Astrocyte (in vitro differentiated cells and primary cell): ENCODE measurements around the gene DMGDH. TPM values are rescaled to one million over a fixed set of nuclear protein-coding genes. Genes with fewer than 3 reads are reported as not detected.

Experiments used
- DNase-seq: peaks from one replicate; pipeline ENCODE4 v3.0.0-alpha.2; 2010; ENCODE audit warnings: low read depth
- FAIRE-seq: peaks from 2 replicates; lab custom pipeline; 2011; peaks lifted over from hg19 to GRCh38; lab: Jason Lieb, UNC
- H2AFZ ChIP-seq: 2 replicates; pipeline ENCODE4 v1.6.0; 2012; ENCODE audit warnings: low read depth, low read length, inconsistent platforms
- H3K27ac ChIP-seq: 2 replicates; pipeline ENCODE4 v1.5.1; 2011; ENCODE audit warnings: low read depth, low read length, inconsistent platforms
- H3K27me3 ChIP-seq: 2 replicates; pipeline ENCODE4 v1.6.0; 2011; ENCODE audit warnings: low read length, inconsistent platforms; ENCODE audit not compliant: insufficient read depth
- H3K36me3 ChIP-seq: 2 replicates; pipeline ENCODE4 v1.5.1; 2011; ENCODE audit warnings: low read length, inconsistent platforms; ENCODE audit not compliant: insufficient read depth
- H3K4me1 ChIP-seq: 2 replicates; pipeline ENCODE4 v1.5.1; 2011; ENCODE audit warnings: low read length, inconsistent platforms; ENCODE audit not compliant: insufficient read depth
- H3K4me2 ChIP-seq: 2 replicates; pipeline ENCODE4 v1.6.0; 2012; ENCODE audit warnings: low read length, inconsistent platforms
- H3K4me3 ChIP-seq: 2 replicates; pipeline ENCODE4 v1.5.1; 2011; ENCODE audit warnings: low read depth, mild to moderate bottlenecking, low read length, inconsistent platforms; ENCODE audit not compliant: insufficient read depth
- H3K79me2 ChIP-seq: 2 replicates; pipeline ENCODE4 v1.6.0; 2012; ENCODE audit warnings: mild to moderate bottlenecking, low read length, inconsistent platforms; ENCODE audit not compliant: insufficient read depth
- H3K9ac ChIP-seq: 2 replicates; pipeline ENCODE4 v1.6.0; 2012; ENCODE audit warnings: mild to moderate bottlenecking, low read length, inconsistent platforms
- H3K9me3 ChIP-seq: 2 replicates; pipeline ENCODE4 v1.5.1; 2012; ENCODE audit warnings: low read depth, mild to moderate bottlenecking, low read length, inconsistent platforms; ENCODE audit not compliant: insufficient read depth
- H4K20me1 ChIP-seq: 2 replicates; pipeline ENCODE4 v1.6.0; 2012; ENCODE audit warnings: low read length, inconsistent platforms; ENCODE audit not compliant: insufficient read depth
- H3K27ac Mint-ChIP-seq: one replicate; pipeline ENCODE4 v1.8.0; 2021; ENCODE audit warnings: mild to moderate bottlenecking, mixed read lengths; ENCODE audit not compliant: unreplicated experiment
- H3K27me3 Mint-ChIP-seq: one replicate; pipeline ENCODE4 v1.8.0; 2021; ENCODE audit warnings: low read depth, mixed read lengths; ENCODE audit not compliant: unreplicated experiment
- H3K36me3 Mint-ChIP-seq: one replicate; pipeline ENCODE4 v1.8.0; 2021; ENCODE audit warnings: low read depth, mixed read lengths; ENCODE audit not compliant: unreplicated experiment
- H3K4me1 Mint-ChIP-seq: one replicate; pipeline ENCODE4 v1.8.0; 2021; ENCODE audit warnings: low read depth, mixed read lengths; ENCODE audit not compliant: unreplicated experiment
- H3K4me3 Mint-ChIP-seq: one replicate; pipeline ENCODE4 v1.8.0; 2021; ENCODE audit warnings: mild to moderate bottlenecking, moderate library complexity, mixed read lengths; ENCODE audit not compliant: unreplicated experiment
- H3K9me3 Mint-ChIP-seq: one replicate; pipeline ENCODE4 v1.8.0; 2021; ENCODE audit warnings: mild to moderate bottlenecking, mixed read lengths; ENCODE audit not compliant: unreplicated experiment
- CTCF ChIP-seq: IDR thresholded peaks from 2 replicates; pipeline ENCODE4 v1.5.1; 2011; ENCODE audit warnings: low read depth, mild to moderate bottlenecking, inconsistent platforms, low read length, moderate library complexity; ENCODE audit not compliant: insufficient read depth
- EZH2 ChIP-seq: IDR thresholded peaks from 2 replicates; pipeline ENCODE4 v1.6.1; 2012; ENCODE audit warnings: mild to moderate bottlenecking, low read length, inconsistent platforms; ENCODE audit not compliant: insufficient read depth
- total RNA-seq: library from RNA; stranded (reverse); gene quantifications from 2 replicates; pipeline ENCODE4 v1.2.1, GENCODE V29; 2021

DMGDH gene
- total RNA-seq, 1 donor from 2014 or later, result not detected

GRCh38 chr5:78989080-78989479 is 80.4 kb downstream of the DMGDH start:
- H3K4me3 Mint-ChIP-seq, result no peak overlapping the region
- H3K27me3 Mint-ChIP-seq, result peaks cover 5% of the 10 kb centered on the region
- no peak overlapping the region for H2AFZ ChIP-seq
- H3K9me3 Mint-ChIP-seq, result no peaks in the 10 kb centered on the region
- H3K9ac ChIP-seq, result no peak overlapping the region
- H3K36me3 ChIP-seq, result no peaks in the 10 kb centered on the region
- H3K4me1 ChIP-seq, result peaks cover 10% of the 10 kb centered on the region
- no peaks in the 10 kb centered on the region for H4K20me1 ChIP-seq
- H3K4me2 ChIP-seq, result no peak overlapping the region
- H3K27ac ChIP-seq, result no peak overlapping the region
- DNase-seq (no peak), FAIRE-seq (no peak)
- H3K4me3 ChIP-seq, result no peak overlapping the region
- H3K36me3 Mint-ChIP-seq, result no peaks in the 10 kb centered on the region
- peaks cover 9% of the 10 kb centered on the region for H3K4me1 Mint-ChIP-seq
- TF ChIP-seq EZH2 (no peak), CTCF (no peak)
- H3K79me2 ChIP-seq, result no peaks in the 10 kb centered on the region
- no peak overlapping the region for H3K27ac Mint-ChIP-seq
- no peaks in the 10 kb centered on the region for H3K27me3 ChIP-seq
- no peaks in the 10 kb centered on the region for H3K9me3 ChIP-seq

GRCh38 chr5:78985725-78986223 is 83.7 kb downstream of the DMGDH start:
- TF ChIP-seq CTCF (no peak), EZH2 (no peak)
- peak overlapping the region; percentile 50 for H3K27ac Mint-ChIP-seq
- H3K27me3 Mint-ChIP-seq, result peaks cover under 1% of the 10 kb centered on the region
- Histone ChIP-seq H2AFZ (peak overlapping the region; percentile 81), H3K4me1 (peaks cover 23% of the 10 kb centered on the region), H3K4me3 (peak overlapping the region; percentile 85), H3K36me3 (no peaks in the 10 kb centered on the region), H3K27me3 (no peaks in the 10 kb centered on the region), H3K27ac (peak overlapping the region; percentile 89), H3K4me2 (peak overlapping the region; percentile 99), H3K9me3 (no peaks in the 10 kb centered on the region), H4K20me1 (no peaks in the 10 kb centered on the region), H3K9ac (peak overlapping the region; percentile 88), H3K79me2 (peaks cover 16% of the 10 kb centered on the region)
- H3K36me3 Mint-ChIP-seq, result no peaks in the 10 kb centered on the region
- no peaks in the 10 kb centered on the region for H3K9me3 Mint-ChIP-seq
- DNase-seq, result peak; percentile 73
- no peak for FAIRE-seq
- peaks cover 20% of the 10 kb centered on the region for H3K4me1 Mint-ChIP-seq
- H3K4me3 Mint-ChIP-seq, result peak overlapping the region; percentile 87

- H4K20me1 ChIP-seq, result no peaks in the 10 kb centered on the region
- no peaks in the 10 kb centered on the region for H3K9me3 Mint-ChIP-seq
- H3K4me2 ChIP-seq, result peak within 1 kb of the TSS; percentile 99
- peaks cover 16% of the 10 kb centered on the region for H3K79me2 ChIP-seq
- H3K9ac ChIP-seq, result peak within 1 kb of the TSS; percentile 88
- FAIRE-seq (no peak), DNase-seq (no peak)
- H3K27me3 Mint-ChIP-seq, result no peaks in the 10 kb centered on the region
- no peaks in the 10 kb centered on the region for H3K36me3 ChIP-seq
- H3K4me3 ChIP-seq, result peak within 1 kb of the TSS; percentile 85
- peak within 1 kb of the TSS; percentile 89 for H3K27ac ChIP-seq
- H3K4me1 Mint-ChIP-seq, result peaks cover 22% of the 10 kb centered on the region
- peak within 1 kb of the TSS; percentile 66 for H3K27ac Mint-ChIP-seq
- H3K36me3 Mint-ChIP-seq, result no peaks in the 10 kb centered on the region
- TF ChIP-seq EZH2 (no peak), CTCF (no peak)
- peak within 1 kb of the TSS; percentile 81 for H2AFZ ChIP-seq
- H3K27me3 ChIP-seq, result no peaks in the 10 kb centered on the region
- H3K4me1 ChIP-seq, result peaks cover 23% of the 10 kb centered on the region
- H3K4me3 Mint-ChIP-seq, result peak within 1 kb of the TSS; percentile 89
- no peaks in the 10 kb centered on the region for H3K9me3 ChIP-seq
Observed at GRCh38 chr5:78985116-78985724, 84.3 kb downstream of the DMGDH start, which contains the start of gene ARSB. TSS of gene ARSB (minus strand) at chr5:78985310. CDS start at chr5:78985248, 62 bp downstream.
